Posterior cingulate gyrus (tissue), 11 donors: Measurements from ENCODE around the gene TMEM256.
A peak's percentile ranks its signal among the peaks of the same experiment; 100 is the strongest.

ENCODE experiments used
- DNase-seq, 10 donors: peaks; one replicate each; pipeline versions ENCODE4 v3.0.0 to v3.0.0-alpha.2; 2020 to 2021; ENCODE audit warnings: mixed read lengths in 3 of 10
- intact Hi-C: fragments of 100-400 bp; cut with DNase I; formaldehyde crosslinking; loops from one replicate; pipeline ENCODE4 v1.15.1; 2023

The TMEM256 gene

GRCh38 chr17:7435676-7436555, 32.0 kb upstream of the TMEM256 start:
- DNase-seq: peak in 1 of 10 donors; percentile 82
- intact Hi-C loops: loop anchor here (5.0 to 10.0 kb wide), 3 partner anchors 44 to 149 kb away; partner anchors contain the start of genes MPDU1, PLSCR3 and TMEM95

- intact Hi-C loops: loop anchor here (10.0 kb wide), 1 partner anchor 153 kb away; the partner anchor contains the start of gene MPDU1
- DNase-seq: no peak
Measured at GRCh38 chr17:7432296-7432695, 28.4 kb upstream of the TMEM256 start.

GRCh38 chr17:7431231-7431630, 27.3 kb upstream of the TMEM256 start:
- intact Hi-C loops: loop anchor here (10.0 kb wide), 1 partner anchor 154 kb away; the partner anchor contains the start of gene MPDU1
- no peak for DNase-seq

GRCh38 chr17:7429722-7430121, 25.8 kb upstream of the TMEM256 start:
- DNase-seq: peak in 1 of 10 donors; percentile 76
- intact Hi-C loops: loop anchor here (10.0 kb wide), 1 partner anchor 155 kb away; the partner anchor contains the start of gene MPDU1

- DNase-seq: no peak
- intact Hi-C loops: no loop called here
Measured at GRCh38 chr17:7428557-7428956, 24.7 kb upstream of the TMEM256 start, which contains the start of gene SPEM3. SPEM3 (plus strand) TSS chr17:7428857; CDS start chr17:7428903, 46 bp downstream.

- intact Hi-C loops: no loop called here
- no peak for DNase-seq
Measured at GRCh38 chr17:7427549-7427948, 23.7 kb upstream of the TMEM256 start.

- peak in 1 of 10 donors; percentile 75 for DNase-seq
- intact Hi-C loops: no loop called here
Measured at GRCh38 chr17:7426896-7427489, 23.1 kb upstream of the TMEM256 start.

GRCh38 chr17:7426203-7426863, 22.4 kb upstream of the TMEM256 start:
- intact Hi-C loops: no loop called here
- DNase-seq: peak in 1 of 10 donors; percentile 47

- no peak for DNase-seq
- intact Hi-C loops: no loop called here
Measured at GRCh38 chr17:7425756-7426155, 21.9 kb upstream of the TMEM256 start.

GRCh38 chr17:7425316-7425715, 21.4 kb upstream of the TMEM256 start, which contains the start of gene SPEM2:
SPEM2 (plus strand) TSS chr17:7425616; CDS start chr17:7425689, 73 bp downstream.
- intact Hi-C loops: no loop called here
- DNase-seq: no peak

GRCh38 chr17:7423679-7424078, 19.8 kb upstream of the TMEM256 start:
- no peak for DNase-seq
- intact Hi-C loops: no loop called here

GRCh38 chr17:7421186-7421585, 17.3 kb upstream of the TMEM256 start:
- intact Hi-C loops: no loop called here
- DNase-seq: peak in 1 of 10 donors; percentile 78

GRCh38 chr17:7419819-7420610, 16.1 kb upstream of the TMEM256 start, which contains the start of gene SPEM1:
SPEM1 (plus strand) TSS chr17:7420324; CDS start chr17:7420385, 61 bp downstream.
- no peak for DNase-seq
- intact Hi-C loops: no loop called here

GRCh38 chr17:7418472-7419152, 14.7 kb upstream of the TMEM256 start:
- DNase-seq: peak in 1 of 10 donors; percentile 78
- intact Hi-C loops: no loop called here

GRCh38 chr17:7417056-7417655, 13.3 kb upstream of the TMEM256 start:
- intact Hi-C loops: no loop called here
- DNase-seq: peak in 1 of 10 donors; percentile 72

GRCh38 chr17:7416323-7416722, 12.4 kb upstream of the TMEM256 start:
- intact Hi-C loops: no loop called here
- DNase-seq: no peak

- intact Hi-C loops: no loop called here
- DNase-seq: peak in 1 of 10 donors; percentile 76
Measured at GRCh38 chr17:7415784-7416183, 11.9 kb upstream of the TMEM256 start.

GRCh38 chr17:7414837-7415236, 10.9 kb upstream of the TMEM256 start:
- intact Hi-C loops: no loop called here
- DNase-seq: no peak
